Panc1 (cell line): Measurements from ENCODE around the gene TOLLIP. TPM values are rescaled to one million over a fixed set of nuclear protein-coding genes. Genes with fewer than 3 reads are reported as not detected.

Experiments used
- ATAC-seq: fragments of 200-7000 bp; cut with Tn5 transposase; 2 replicates; pipeline ENCODE4 v1.9.1; 2020; ENCODE audit warnings: mild to moderate bottlenecking, moderate library complexity
- BruUV-seq: library from RNA; stranded (reverse); fragments of 400-500 nt; replicated peaks from 2 replicates; lab custom pipeline; 2021; lab: Mats Ljungman, UMichigan
- CTCF ChIA-PET: fragments of 300-600 bp; sonication (Branson Sonifier 250); formaldehyde crosslinking; loops from one replicate; lab custom pipeline; 2022; ENCODE audit warnings: antibody characterized with exemption; lab: Charles Lee
- POLR2A ChIA-PET: fragments of 300-600 bp; sonication (Branson Sonifier 250); formaldehyde crosslinking; loops from one replicate; lab custom pipeline; 2022; ENCODE audit warnings: antibody characterized with exemption; lab: Charles Lee
- DNase-seq: peaks from one replicate; pipeline ENCODE4 v3.0.0-alpha.2; 2010; ENCODE audit warnings: low read depth, low spot score
- H3K27ac ChIP-seq: 2 replicates; pipeline ENCODE4 v1.5.1; 2011; ENCODE audit warnings: mild to moderate bottlenecking, low read length, inconsistent platforms
- H3K27me3 ChIP-seq: fragments of 200-500 bp; sonication (Bioruptor generic); 2 replicates; pipeline ENCODE4 v1.6.0; 2014; ENCODE audit warnings: low read length, inconsistent platforms; ENCODE audit not compliant: control insufficient read depth, insufficient read depth
- H3K36me3 ChIP-seq: fragments of 200-500 bp; sonication (Bioruptor generic); 2 replicates; pipeline ENCODE4 v1.5.1; 2014; ENCODE audit warnings: inconsistent platforms, mild to moderate bottlenecking, low read length, moderate library complexity; ENCODE audit not compliant: control insufficient read depth, insufficient read depth
- H3K4me1 ChIP-seq: 2 replicates; pipeline ENCODE4 v1.5.1; 2011; ENCODE audit warnings: inconsistent platforms, mild to moderate bottlenecking, low read length, moderate library complexity; ENCODE audit not compliant: control insufficient read depth, insufficient read depth
- H3K4me3 ChIP-seq, 2 experiments: 2 replicates each; pipeline ENCODE4 v1.5.1; 2011 to 2012; ENCODE audit warnings: low read depth in 2 of 2, low read length in 2 of 2, mild to moderate bottlenecking in 2 of 2, inconsistent platforms in 1 of 2, moderate library complexity in 1 of 2
- H3K9me3 ChIP-seq: fragments of 200-500 bp; sonication (Bioruptor generic); 2 replicates; pipeline ENCODE4 v1.5.1; 2014; ENCODE audit warnings: low read depth, mild to moderate bottlenecking, inconsistent platforms, low read length, moderate library complexity; ENCODE audit not compliant: control insufficient read depth, insufficient read depth
- CTCF ChIP-seq: fragments of 450-650 bp; IDR thresholded peaks from 2 replicates; pipeline ENCODE4 v1.5.1; 2017; ENCODE audit warnings: mild to moderate bottlenecking
- POLR2AphosphoS5 ChIP-seq: IDR thresholded peaks from 2 replicates; pipeline ENCODE4 v1.6.1; 2012; ENCODE audit warnings: mild to moderate bottlenecking, low read depth, low read length, moderate library complexity
- REST ChIP-seq, 2 experiments: IDR thresholded peaks; 2 replicates each; pipeline ENCODE4 v1.6.1; 2011 to 2012; ENCODE audit warnings: low read depth in 2 of 2, control low read depth in 1 of 2, low read length in 1 of 2, mild to moderate bottlenecking in 1 of 2, moderate library complexity in 1 of 2; ENCODE audit not compliant: insufficient read depth in 1 of 2
- SIN3A ChIP-seq: IDR thresholded peaks from 2 replicates; pipeline ENCODE4 v1.6.1; 2012; ENCODE audit warnings: low read depth, mild to moderate bottlenecking, low read length, moderate library complexity, borderline replicate concordance; ENCODE audit not compliant: insufficient read depth
- TCF7L2 ChIP-seq: IDR thresholded peaks from 2 replicates; pipeline ENCODE4 v1.6.1; 2011; ENCODE audit warnings: mild to moderate bottlenecking, low read depth, low read length, inconsistent platforms
- in situ Hi-C: cut with HindIII; loops from 2 replicates; pipeline ENCODE4 v1.10.0; 2016; ENCODE audit warnings: low sequenced_read_pairs, low pct_unique_long_range_greater_than_20kb
- intact Hi-C: fragments of 100-400 bp; cut with micrococcal nuclease; formaldehyde crosslinking; loops from one replicate; pipeline ENCODE4 v1.10.0; 2022; ENCODE audit not compliant: unreplicated experiment
- total RNA-seq: library from RNA; stranded (reverse); gene quantifications from one replicate; pipeline ENCODE4 v1.2.1, GENCODE V29; 2021; ENCODE audit not compliant: unreplicated experiment

The TOLLIP gene
- total RNA-seq, 1 experiment from 2014 or later: 141 TPM

- DNase-seq: no peak
- Histone ChIP-seq H3K36me3 (no peaks in the 10 kb centered on the region), H3K9me3 (no peaks in the 10 kb centered on the region), H3K27ac (no peak overlapping the region), H3K4me1 (peaks cover 11% of the 10 kb centered on the region), H3K27me3 (0 out of 2 replicates have a peak, but pooled peaks cover 2% of the 10 kb centered on the region), H3K4me3 (no peak overlapping the region; a peak in 1 of 4 replicates)
- ATAC-seq: peak; percentile 80
- in situ Hi-C loops (no loop called here), intact Hi-C loops (no loop called here)
- ChIA-PET CTCF (no interaction called here), POLR2A (no interaction called here)
- TF ChIP-seq CTCF (no peak), TCF7L2 (no peak), POLR2AphosphoS5 (no peak), REST (IDR thresholded peaks at IDR 0.05; ENCODE audit: insufficient read depth in 1 of 2, low read depth in 2 of 2, low read length in 1 of 2) (no peak), SIN3A (no peak)
- BruUV-seq: no TSS peak
Observed at GRCh38 chr11:1336836-1337646, 27.6 kb upstream of the TOLLIP start.

- H3K36me3 ChIP-seq: no peaks in the 10 kb centered on the region
- H3K4me3 ChIP-seq: peak overlapping the region; percentile 43 to 68
- H3K4me1 ChIP-seq: peaks cover 10% of the 10 kb centered on the region
- H3K27me3 ChIP-seq: 0 out of 2 replicates have a peak, but pooled peaks cover 2% of the 10 kb centered on the region
- peak overlapping the region; percentile 63 for H3K27ac ChIP-seq
- no TSS peak for BruUV-seq
- CTCF ChIA-PET: interaction anchor here (0.6 kb wide), 1 partner anchor 50 kb away, joined by 8 read pairs; no protein-coding TSS in a partner anchor
- no peak for TF ChIP-seq SIN3A
- peak; percentile 44; the same call in 1 of the 2 replicates for TF ChIP-seq POLR2AphosphoS5
- DNase-seq: no peak
- peak; percentile 40 for ATAC-seq
- intact Hi-C loops: no loop called here
- in situ Hi-C loops: no loop called here
- no peaks in the 10 kb centered on the region for H3K9me3 ChIP-seq
- POLR2A ChIA-PET: no interaction called here
Observed at GRCh38 chr11:1335811-1336761, 26.7 kb upstream of the TOLLIP start.
